ENCODE results near the gene CES2. TPM values are rescaled to one million over a fixed set of nuclear protein-coding genes. Genes with fewer than 3 reads are reported as not detected.
"Not testable (repeated sequence)": the region's sequence is repeated elsewhere in the genome, so short reads cannot be mapped to it uniquely, and the experiment has no call there.

CES2 gene
- total and polyA plus RNA-seq, 7 experiments from 2014 or later, result 29.2 to 64.7 (median 46.2) TPM

DNA sequence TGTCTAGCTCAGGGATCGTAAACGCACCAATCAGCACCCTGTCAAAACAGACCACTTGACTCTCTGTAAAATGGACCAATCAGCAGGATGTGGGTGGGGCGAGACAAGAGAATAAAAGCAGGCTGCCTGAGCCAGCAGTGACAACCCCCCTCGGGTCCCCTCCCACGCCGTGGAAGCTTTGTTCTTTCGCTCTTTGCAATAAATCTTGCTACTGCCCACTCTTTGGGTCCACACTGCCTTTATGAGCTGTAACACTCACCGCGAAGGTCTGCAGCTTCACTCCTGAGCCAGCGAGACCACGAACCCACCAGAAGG, 39.6 kb downstream of the CES2 start:
- ATAC-seq; H3K27me3 ChIP-seq (ENCODE audit: control insufficient read depth in 2 of 2, insufficient read depth in 2 of 2, low read length in 2 of 2); H3K27me3 Mint-ChIP-seq; H3K36me3 ChIP-seq (ENCODE audit: control insufficient read depth in 2 of 3, insufficient read depth in 3 of 3, low read length in 3 of 3); H3K9me3 Mint-ChIP-seq; H3K36me3 Mint-ChIP-seq; H3K27ac ChIP-seq (ENCODE audit: low read depth, low read length); H3K4me1 ChIP-seq (ENCODE audit: control insufficient read depth in 2 of 2, insufficient read depth in 2 of 2, low read length in 2 of 2); H3K9me3 ChIP-seq (ENCODE audit: control insufficient read depth in 2 of 3, low read length in 3 of 3): not testable (repeated sequence)
- intact Hi-C loops (cut with micrococcal nuclease), result loop anchor here in 1 of 2 donors (5.0 kb wide), 1 partner anchor 37 kb away; no protein-coding TSS in a partner anchor
- CTCF ChIA-PET, result interaction anchor here (0.6 to 1.2 kb wide), 3 partner anchors 31 to 171 kb away, joined by 3 to 4 read pairs (median 3); no protein-coding TSS in a partner anchor
- H3K4me3 Mint-ChIP-seq, result peak overlapping the region; percentile 61 to 83 (median 76)
- peak overlapping the region; percentile 30 for H3K4me3 ChIP-seq (ENCODE audit: low read length)
- DNase-seq, result peak in 6 of 9 donors; percentile 17 to 48 (median 30)
- H3K4me1 Mint-ChIP-seq, result peaks cover 0 to 52% (median 5%) of the 10 kb centered on the region in 7 donors
- POLR2A ChIA-PET, result interaction anchor here (0.9 to 1.9 kb wide), 2 partner anchors 53 to 210 kb away, joined by 3 to 5 read pairs; no protein-coding TSS in a partner anchor
- H3K27ac Mint-ChIP-seq, result peak overlapping the region in 3 of 9 donors; percentile 28 to 85 (median 51)

DNA sequence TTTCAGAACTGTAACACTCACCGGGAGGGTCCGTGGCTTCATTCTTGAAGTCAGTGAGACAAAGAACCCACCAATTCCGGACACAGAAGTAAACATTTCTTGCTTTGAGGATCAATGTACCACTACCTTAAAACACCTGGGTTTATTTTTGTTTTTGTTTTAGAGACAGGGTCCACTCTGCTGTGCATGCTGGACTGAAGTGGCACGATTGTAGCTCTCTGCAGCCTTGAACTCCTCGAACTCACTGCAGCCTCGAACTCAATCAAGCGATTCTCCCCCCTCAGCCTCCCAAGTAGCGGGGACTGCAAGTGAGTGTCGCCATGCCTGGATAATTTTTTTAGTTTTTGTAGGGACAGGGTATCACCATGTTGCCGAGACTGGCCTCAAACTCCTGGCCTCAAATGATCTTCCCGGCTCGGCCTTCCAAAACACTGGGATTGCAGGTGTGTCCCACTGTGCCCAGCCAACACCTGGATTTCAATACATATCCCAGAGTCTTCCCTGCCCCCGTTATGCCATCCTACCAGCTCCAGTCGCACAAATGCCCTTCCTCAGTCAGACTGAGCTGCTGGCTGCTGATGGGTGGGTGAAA, 40.1 kb downstream of the CES2 start:
- H3K27me3 ChIP-seq (ENCODE audit: control insufficient read depth in 2 of 2, insufficient read depth in 2 of 2, low read length in 2 of 2), result no peaks in the 10 kb centered on the region
- H3K36me3 Mint-ChIP-seq, result peaks cover 0 to 5% (median 0%) of the 10 kb centered on the region in 5 donors
- no peaks in the 10 kb centered on the region for H3K9me3 Mint-ChIP-seq
- H3K4me3 ChIP-seq (ENCODE audit: low read length), result peak overlapping the region; percentile 30
- H3K27ac ChIP-seq (ENCODE audit: low read depth, low read length), result no peak overlapping the region
- intact Hi-C loops (cut with micrococcal nuclease), result loop anchor here in 1 of 2 donors (5.0 kb wide), 1 partner anchor 37 kb away; no protein-coding TSS in a partner anchor
- no peak for ATAC-seq
- peak overlapping the region in 9 of 10 donors; percentile 61 to 83 (median 78) for H3K4me3 Mint-ChIP-seq
- DNase-seq, result no peak
- H3K36me3 ChIP-seq (ENCODE audit: control insufficient read depth in 2 of 3, insufficient read depth in 3 of 3, low read length in 3 of 3), result no peaks in the 10 kb centered on the region
- H3K27me3 Mint-ChIP-seq, result peaks cover 0 to 3% (median 0%) of the 10 kb centered on the region in 5 donors
- CTCF ChIA-PET, result interaction anchor here (0.7 to 1.2 kb wide), 7 partner anchors 10 to 424 kb away, joined by 3 to 4 read pairs (median 3); no protein-coding TSS in a partner anchor
- POLR2A ChIA-PET, result interaction anchor here (0.9 to 1.9 kb wide), 2 partner anchors 53 to 210 kb away, joined by 3 to 5 read pairs; no protein-coding TSS in a partner anchor
- H3K9me3 ChIP-seq (ENCODE audit: control insufficient read depth in 2 of 3, low read length in 3 of 3), result no peaks in the 10 kb centered on the region
- H3K4me1 ChIP-seq (ENCODE audit: control insufficient read depth in 2 of 2, insufficient read depth in 2 of 2, low read length in 2 of 2), result no peaks in the 10 kb centered on the region
- peak overlapping the region in 2 of 9 donors; percentile 51 to 85 for H3K27ac Mint-ChIP-seq
- peaks cover 0 to 52% (median 5%) of the 10 kb centered on the region in 7 donors for H3K4me1 Mint-ChIP-seq

DNA sequence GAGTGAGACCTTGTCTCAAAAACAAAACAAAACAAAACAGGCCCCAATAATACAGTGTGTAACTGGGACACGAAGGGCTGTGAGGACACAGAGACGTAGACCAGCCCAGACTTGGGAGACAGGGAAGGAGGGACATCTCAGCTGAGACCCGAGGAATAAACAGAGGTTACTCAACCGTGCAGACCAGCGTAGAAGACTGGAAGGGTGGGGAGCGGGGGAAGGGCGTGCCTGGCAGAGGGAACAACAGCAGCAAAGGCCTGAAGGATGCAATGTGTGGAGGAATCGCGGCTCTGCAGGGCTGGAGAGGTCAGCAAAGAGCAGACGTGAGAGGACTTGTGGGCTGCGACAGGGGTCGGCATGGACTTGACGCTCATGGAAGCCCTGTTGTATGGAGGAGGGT, 41.4 kb downstream of the CES2 start:
- H3K36me3 Mint-ChIP-seq, result peaks cover 0 to 9% (median 0%) of the 10 kb centered on the region in 5 donors
- Histone ChIP-seq H3K4me1 (ENCODE audit: control insufficient read depth in 2 of 2, insufficient read depth in 2 of 2, low read length in 2 of 2) (no peaks in the 10 kb centered on the region), H3K9me3 (ENCODE audit: control insufficient read depth in 2 of 3, low read length in 3 of 3) (no peaks in the 10 kb centered on the region), H3K36me3 (ENCODE audit: control insufficient read depth in 2 of 3, insufficient read depth in 3 of 3, low read length in 3 of 3) (no peaks in the 10 kb centered on the region), H3K27me3 (ENCODE audit: control insufficient read depth in 2 of 2, insufficient read depth in 2 of 2, low read length in 2 of 2) (no peaks in the 10 kb centered on the region), H3K4me3 (ENCODE audit: low read length) (no peak overlapping the region), H3K27ac (ENCODE audit: low read depth, low read length) (no peak overlapping the region)
- ChIA-PET POLR2A (interaction anchor here (1.9 kb wide), 1 partner anchor 51 kb away, joined by 5 read pairs; no protein-coding TSS in a partner anchor), CTCF (no interaction called here)
- ATAC-seq (no peak), DNase-seq (no peak)
- peak overlapping the region in 2 of 9 donors; percentile 12 to 86 for H3K27ac Mint-ChIP-seq
- H3K4me1 Mint-ChIP-seq, result peaks cover 0 to 61% (median 5%) of the 10 kb centered on the region in 7 donors
- no peaks in the 10 kb centered on the region for H3K9me3 Mint-ChIP-seq
- intact Hi-C loops (cut with micrococcal nuclease), result loop anchor here (1.0 to 5.0 kb wide), 13 partner anchors 22 to 490 kb away; partner anchors contain the start of genes FBXL8 (in 1 of the 2), PHAF1 (in 1 of the 2), TRADD (in 1 of the 2) and ZDHHC1 (in 1 of the 2)
- peak overlapping the region in 1 of 10 donors; percentile 24 for H3K4me3 Mint-ChIP-seq
- peaks cover 0 to 3% (median 0%) of the 10 kb centered on the region in 5 donors for H3K27me3 Mint-ChIP-seq

DNA sequence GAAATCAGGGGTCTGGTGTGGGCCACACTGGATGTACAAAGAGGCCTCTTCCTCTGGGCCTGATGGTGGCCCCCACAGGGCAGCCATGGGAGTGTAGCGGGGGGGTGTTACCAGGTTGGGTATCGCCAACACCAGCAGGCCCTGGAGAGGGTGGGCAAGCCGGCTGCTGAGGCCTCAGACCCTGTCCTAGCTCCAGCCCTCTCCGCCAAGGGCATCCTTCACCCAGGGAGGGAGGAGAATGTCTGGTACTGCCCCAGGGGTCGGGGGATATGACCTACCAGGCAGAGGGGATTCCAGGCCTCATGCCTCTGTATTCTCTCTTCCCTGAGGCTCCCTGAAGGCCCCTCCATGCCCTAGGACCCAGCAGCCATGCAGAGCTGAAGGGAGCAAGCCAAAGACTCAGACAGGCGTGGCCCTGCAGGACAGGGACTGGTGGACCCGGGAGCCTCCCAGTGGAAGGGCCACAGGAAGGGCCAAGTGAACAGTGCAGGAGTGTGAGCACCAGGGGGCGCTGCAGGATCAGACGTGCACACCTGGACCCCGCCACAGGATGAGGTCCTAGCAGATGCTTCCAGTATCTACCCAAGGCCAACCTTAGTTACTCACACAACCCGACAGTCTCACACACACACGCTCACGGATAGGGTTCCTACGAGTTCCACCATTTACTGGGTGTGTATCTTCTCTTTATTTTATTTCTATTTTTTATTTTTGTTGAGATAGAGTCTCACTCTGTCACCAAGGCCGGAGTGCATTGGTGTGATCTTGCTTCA, 42.2 kb downstream of the CES2 start:
- no peaks in the 10 kb centered on the region for H3K9me3 Mint-ChIP-seq
- no peaks in the 10 kb centered on the region for H3K27me3 ChIP-seq (ENCODE audit: control insufficient read depth in 2 of 2, insufficient read depth in 2 of 2, low read length in 2 of 2)
- CTCF ChIA-PET, result interaction anchor here (0.7 to 1.9 kb wide), 8 partner anchors 10 to 210 kb away, joined by 3 to 11 read pairs (median 3); no protein-coding TSS in a partner anchor
- H3K27ac ChIP-seq (ENCODE audit: low read depth, low read length), result no peak overlapping the region
- intact Hi-C loops (cut with micrococcal nuclease), result loop anchor here (1.0 to 5.0 kb wide), 13 partner anchors 23 to 489 kb away; partner anchors contain the start of genes FBXL8 (in 1 of the 2), PHAF1 (in 1 of the 2), TRADD (in 1 of the 2) and ZDHHC1 (in 1 of the 2)
- H3K4me1 Mint-ChIP-seq, result peaks cover 4 to 69% (median 11%) of the 10 kb centered on the region in 7 donors
- peak overlapping the region in 2 of 9 donors; percentile 42 to 86 for H3K27ac Mint-ChIP-seq
- H3K27me3 Mint-ChIP-seq, result peaks cover 0 to 3% (median 0%) of the 10 kb centered on the region in 5 donors
- no peaks in the 10 kb centered on the region for H3K4me1 ChIP-seq (ENCODE audit: control insufficient read depth in 2 of 2, insufficient read depth in 2 of 2, low read length in 2 of 2)
- no peaks in the 10 kb centered on the region for H3K9me3 ChIP-seq (ENCODE audit: control insufficient read depth in 2 of 3, low read length in 3 of 3)
- POLR2A ChIA-PET, result interaction anchor here (1.0 kb wide), 1 partner anchor 177 kb away, joined by 3 read pairs; no protein-coding TSS in a partner anchor
- ATAC-seq (peak; percentile 99), DNase-seq (peak; percentile 69 to 92 (median 82))
- H3K36me3 Mint-ChIP-seq, result peaks cover 0 to 15% (median 0%) of the 10 kb centered on the region in 5 donors
- H3K4me3 Mint-ChIP-seq, result peak overlapping the region in 1 of 10 donors; percentile 12
- H3K36me3 ChIP-seq (ENCODE audit: control insufficient read depth in 2 of 3, insufficient read depth in 3 of 3, low read length in 3 of 3), result no peaks in the 10 kb centered on the region
- no peak overlapping the region for H3K4me3 ChIP-seq (ENCODE audit: low read length)

DNA sequence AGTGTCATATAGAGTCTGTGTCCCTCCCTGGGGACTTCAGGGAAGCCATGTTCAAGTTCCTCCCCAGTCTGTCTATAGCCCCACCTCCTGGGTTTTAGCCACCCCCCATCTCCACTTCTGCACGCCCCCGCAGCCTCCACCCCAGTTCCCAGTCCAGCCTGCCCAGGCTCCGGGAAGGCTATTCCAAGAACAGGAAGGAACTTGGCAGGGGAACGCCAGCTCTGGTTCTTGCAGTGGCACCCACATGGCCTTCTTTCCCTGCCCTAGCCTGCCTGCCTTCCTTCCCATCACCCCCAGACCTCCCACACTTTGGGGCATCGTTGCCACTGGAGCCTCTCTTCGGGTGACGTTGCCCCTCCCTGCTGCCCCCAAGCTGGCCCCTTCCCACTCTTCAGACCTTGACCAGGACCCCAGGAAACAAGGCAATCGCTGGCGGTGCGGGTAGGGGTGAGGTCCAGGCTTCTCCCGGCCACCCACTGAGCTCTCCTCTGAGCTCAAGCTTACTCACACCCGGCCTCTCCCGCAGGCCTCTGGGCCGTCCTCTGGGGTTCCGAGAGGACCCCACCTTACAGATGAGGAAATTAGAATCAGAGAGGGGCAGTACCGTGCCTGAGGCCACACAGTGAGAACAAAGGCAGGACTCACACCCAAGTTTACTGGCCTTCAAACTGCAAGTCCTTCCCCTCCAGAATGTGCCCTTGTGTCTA, 43.8 kb downstream of the CES2 start:
- Mint-ChIP-seq H3K27me3 (peaks cover 0 to 3% (median 0%) of the 10 kb centered on the region in 5 donors), H3K4me1 (peaks cover 5 to 77% (median 15%) of the 10 kb centered on the region in 7 donors), H3K4me3 (no peak overlapping the region), H3K36me3 (peaks cover 0 to 15% (median 0%) of the 10 kb centered on the region in 5 donors), H3K27ac (peak overlapping the region in 1 of 9 donors; percentile 63), H3K9me3 (no peaks in the 10 kb centered on the region)
- Histone ChIP-seq H3K9me3 (ENCODE audit: control insufficient read depth in 2 of 3, low read length in 3 of 3) (no peaks in the 10 kb centered on the region), H3K4me1 (ENCODE audit: control insufficient read depth in 2 of 2, insufficient read depth in 2 of 2, low read length in 2 of 2) (peaks cover 5 to 6% of the 10 kb centered on the region in 2 donors), H3K27me3 (ENCODE audit: control insufficient read depth in 2 of 2, insufficient read depth in 2 of 2, low read length in 2 of 2) (no peaks in the 10 kb centered on the region), H3K4me3 (ENCODE audit: low read length) (no peak overlapping the region), H3K36me3 (ENCODE audit: control insufficient read depth in 2 of 3, insufficient read depth in 3 of 3, low read length in 3 of 3) (no peaks in the 10 kb centered on the region), H3K27ac (ENCODE audit: low read depth, low read length) (no peak overlapping the region)
- ATAC-seq (no peak), DNase-seq (no peak)
- intact Hi-C loops (cut with micrococcal nuclease), result loop anchor here in 1 of 2 donors (5.0 kb wide), 1 partner anchor 33 kb away; no protein-coding TSS in a partner anchor
- CTCF ChIA-PET, result interaction anchor here (0.6 to 1.9 kb wide), 8 partner anchors 16 to 208 kb away, joined by 3 to 11 read pairs (median 3); partner anchors contain the start of genes CES3 and PHAF1
- POLR2A ChIA-PET, result no interaction called here
